Right renal pelvis (tissue), 4 donors: ENCODE results near the gene HNRNPM. TPM values are rescaled to one million over a fixed set of nuclear protein-coding genes. Genes with fewer than 3 reads are reported as not detected.
"Not testable (repeated sequence)": the region's sequence is repeated elsewhere in the genome, so short reads cannot be mapped to it uniquely, and the experiment has no call there.

Experiments
- DNase-seq, 4 donors: peaks; one replicate each; pipeline ENCODE4 v3.0.0-alpha.2; 2013; ENCODE audit warnings: low read depth in 4 of 4, low spot score in 3 of 4, missing footprints in 1 of 4
- polyA plus RNA-seq, 4 donors: library from polyadenylated mRNA; unstranded; fragments of 120-200 nt; gene quantifications; one replicate each; pipeline ENCODE4 v1.2.1, GENCODE V29; 2013; ENCODE audit not compliant: insufficient read length in 4 of 4

HNRNPM gene
- polyA plus RNA-seq, 4 donors, result 354 to 435 (median 411) TPM

GRCh38 chr19:8506402-8506957 is 61.7 kb downstream of the HNRNPM start:
- DNase-seq, result no peak

- no peak for DNase-seq
Observed at GRCh38 chr19:8510589-8511115, 65.9 kb downstream of the HNRNPM start.

- no peak for DNase-seq
Observed at GRCh38 chr19:8511573-8512101, 66.9 kb downstream of the HNRNPM start.

GRCh38 chr19:8512115-8512967 is 67.6 kb downstream of the HNRNPM start:
- no peak for DNase-seq

- DNase-seq, result no peak
Observed at GRCh38 chr19:8513036-8513686, 68.4 kb downstream of the HNRNPM start.

GRCh38 chr19:8513687-8514504 is 69.1 kb downstream of the HNRNPM start, which contains the start of gene ZNF414:
TSS of gene ZNF414 (minus strand) at chr19:8514167. CDS start at chr19:8514046, 121 bp downstream.
- peak; percentile 87 to 95 (median 89) for DNase-seq

DNA sequence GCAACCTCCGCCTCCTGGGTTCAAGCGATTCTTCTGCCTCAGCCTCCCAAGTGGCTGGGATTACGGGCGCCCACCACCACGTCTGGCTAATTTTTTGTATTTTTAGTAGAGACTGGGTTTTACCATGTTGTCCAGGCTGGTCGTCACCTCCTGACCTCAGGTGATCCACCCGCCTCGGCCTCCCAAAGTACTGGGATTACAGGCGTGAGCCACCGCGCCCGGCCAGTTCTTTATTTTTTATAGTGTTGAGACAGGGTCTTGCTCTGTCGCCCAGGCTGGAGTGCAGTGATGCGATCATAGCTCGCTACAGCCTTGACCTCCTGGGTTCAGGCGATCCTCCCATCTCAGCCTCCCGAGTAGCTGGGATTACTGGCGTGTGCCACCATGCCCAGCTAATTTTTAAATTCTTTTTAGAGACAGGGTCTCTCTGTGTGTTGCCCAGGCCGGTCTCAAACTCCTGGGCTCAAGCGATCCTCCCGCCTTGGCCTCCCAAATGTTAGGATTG is 69.8 kb downstream of the HNRNPM start:
- DNase-seq, result not testable (repeated sequence)

- DNase-seq, result no peak
Observed at GRCh38 chr19:8515317-8515716, 70.5 kb downstream of the HNRNPM start.

GRCh38 chr19:8517551-8518442 is 73.0 kb downstream of the HNRNPM start:
- DNase-seq, result no peak

GRCh38 chr19:8518536-8518935 is 73.8 kb downstream of the HNRNPM start:
- DNase-seq, result no peak

DNA sequence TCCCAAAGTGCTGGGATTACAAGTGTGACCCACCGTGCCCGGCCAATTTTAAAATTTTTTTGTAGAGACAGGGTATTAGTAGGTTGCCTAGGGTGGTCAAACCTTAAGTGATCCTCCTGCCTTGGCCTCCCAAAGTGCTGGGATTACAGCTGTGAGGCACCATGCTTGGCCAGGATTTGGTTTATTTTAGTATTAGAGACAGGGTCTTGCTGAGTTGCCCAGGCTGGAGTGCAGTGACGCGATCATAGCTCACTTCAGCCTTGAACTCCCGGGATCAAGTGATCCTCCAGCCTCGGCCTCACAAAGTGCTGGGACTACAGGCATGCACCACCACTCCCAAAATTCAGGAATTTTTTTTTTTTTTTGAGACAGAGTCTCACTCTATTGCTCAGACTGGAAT is 74.6 kb downstream of the HNRNPM start:
- no peak for DNase-seq

GRCh38 chr19:8525401-8525684 is 80.6 kb downstream of the HNRNPM start:
- DNase-seq, result no peak

DNA sequence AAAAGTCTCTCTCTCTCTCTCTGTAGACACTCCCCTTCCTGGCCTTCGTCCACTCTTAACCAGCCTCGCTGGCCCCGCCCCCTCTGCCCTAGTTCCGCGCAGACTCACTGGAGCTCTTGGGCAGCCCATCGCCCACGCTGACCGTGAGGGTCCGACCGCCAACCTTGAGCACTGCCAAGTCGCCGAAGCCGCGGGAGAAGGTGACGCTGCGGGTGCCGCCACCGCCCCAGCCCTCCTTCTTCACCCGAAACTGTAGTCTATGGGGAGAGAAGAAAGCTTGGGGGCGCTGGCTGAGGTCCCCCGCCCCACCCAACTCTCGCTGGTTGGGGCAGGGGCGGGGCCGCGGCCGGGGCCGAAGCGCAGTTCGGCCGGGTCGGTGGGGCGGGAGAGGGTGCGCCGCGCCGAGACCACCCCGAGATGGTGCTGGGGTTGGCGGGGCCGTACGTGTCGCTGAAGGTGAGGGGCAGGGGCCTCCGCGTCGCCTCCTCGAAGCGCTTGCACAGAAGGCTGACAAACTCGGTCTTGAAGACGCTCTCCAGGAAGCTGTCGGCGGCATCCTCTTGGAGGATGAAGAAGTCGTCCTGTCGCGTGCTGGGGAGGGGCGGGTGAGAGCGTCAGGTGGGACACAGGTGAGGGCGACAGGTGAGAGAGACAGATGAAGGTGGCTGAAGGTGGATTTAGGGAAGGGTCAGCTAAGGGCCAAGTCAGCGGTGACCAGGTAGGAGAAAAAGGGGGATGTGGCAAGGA is 81.7 kb downstream of the HNRNPM start:
- peak; percentile 86 to 91 (median 87) for DNase-seq

DNA sequence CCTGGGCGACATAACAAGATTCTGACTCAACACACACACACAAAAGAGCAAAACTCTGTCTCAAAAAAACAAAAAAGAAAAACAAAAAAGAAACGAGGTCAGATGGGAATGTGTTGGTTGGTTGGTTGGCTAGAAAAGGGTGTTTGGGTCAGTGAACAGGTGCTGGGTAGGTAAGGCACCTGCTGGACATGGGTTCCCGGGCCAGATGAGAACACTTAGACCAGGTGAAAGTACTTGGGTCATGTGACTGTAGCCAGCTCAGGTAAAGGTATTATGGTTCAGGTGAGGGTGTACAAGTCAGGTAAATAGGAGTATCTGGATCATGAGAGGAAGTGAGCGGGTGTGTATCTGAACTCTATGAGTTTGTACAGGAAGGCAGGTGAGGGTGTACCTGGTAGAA is 83.7 kb downstream of the HNRNPM start:
- DNase-seq, result no peak

- no peak for DNase-seq
Observed at GRCh38 chr19:8529369-8530006, 84.7 kb downstream of the HNRNPM start.

DNA sequence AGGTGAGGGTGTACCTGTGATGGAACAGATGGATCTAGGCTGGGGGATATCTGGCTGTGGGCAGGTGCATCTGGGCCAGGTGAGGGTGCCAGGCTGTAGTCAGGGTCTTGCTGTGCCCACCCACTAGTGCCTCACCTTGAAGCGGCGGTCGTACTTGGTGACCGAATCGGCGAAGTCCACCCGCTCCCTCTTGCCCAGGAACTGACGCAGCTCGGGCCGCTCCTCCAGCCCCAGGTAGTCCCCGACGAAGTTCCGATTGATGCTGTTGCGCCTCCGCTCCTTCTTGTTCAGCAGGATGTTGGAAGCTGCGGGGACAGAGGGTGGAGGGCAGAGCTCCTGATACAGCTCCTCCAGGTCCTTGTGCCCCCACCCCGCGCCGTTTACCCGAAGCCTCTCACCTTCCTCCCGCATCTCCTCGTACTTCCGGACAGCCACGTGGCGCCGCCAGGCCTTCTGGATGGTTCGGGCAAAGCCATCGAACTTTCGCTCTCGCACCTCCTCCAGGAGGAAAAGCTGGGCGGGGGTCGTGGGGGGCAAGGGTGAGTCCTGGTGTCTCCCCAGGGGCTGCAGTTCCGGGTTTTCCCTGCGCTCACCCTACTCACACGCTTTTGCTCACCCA is 85.4 kb downstream of the HNRNPM start:
- DNase-seq, result no peak

GRCh38 chr19:8531470-8531869 is 86.7 kb downstream of the HNRNPM start:
- DNase-seq, result no peak

- no peak for DNase-seq
Observed at GRCh38 chr19:8532225-8532624, 87.5 kb downstream of the HNRNPM start.
